Mesodermal cell (in vitro differentiated cells): ENCODE measurements around the gene CDKN2D.
"Not testable (repeated sequence)": the region's sequence is repeated elsewhere in the genome, so short reads cannot be mapped to it uniquely, and the experiment has no call there.

Experiments
- H3K27ac ChIP-seq: 2 replicates; pipeline ENCODE4 v1.7.0; 2013; ENCODE audit warnings: mild to moderate bottlenecking, low read depth, low read length, moderate library complexity; ENCODE audit not compliant: severe bottlenecking
- H3K36me3 ChIP-seq: 2 replicates; pipeline ENCODE4 v1.7.1; 2013; ENCODE audit warnings: mild to moderate bottlenecking, low read length, moderate library complexity; ENCODE audit not compliant: control insufficient read depth, insufficient read depth
- H3K4me1 ChIP-seq: one replicate; pipeline ENCODE4 v1.7.1; 2013; ENCODE audit warnings: mild to moderate bottlenecking, low read length; ENCODE audit not compliant: insufficient read depth, control insufficient read depth, poor library complexity, severe bottlenecking
- H3K4me3 ChIP-seq: 2 replicates; pipeline ENCODE4 v1.7.0; 2013; ENCODE audit warnings: low read length, control low read depth, mild to moderate bottlenecking; ENCODE audit not compliant: insufficient read depth, poor library complexity, severe bottlenecking; ENCODE audit errors: extremely low read depth
- H3K9me3 ChIP-seq: 2 replicates; pipeline ENCODE4 v1.7.1; 2013; ENCODE audit warnings: mild to moderate bottlenecking, low read length, moderate library complexity; ENCODE audit not compliant: control insufficient read depth
- WGBS, 2 experiments: methylation state at CpG; one replicate each; pipeline ENCODE4 v1.1.5; 2013; ENCODE audit warnings: missing lambda C conversion rate in 2 of 2; ENCODE audit not compliant: insufficient coverage in 2 of 2; 5-methylcytosine and 5-hydroxymethylcytosine counted together

Gene CDKN2D

DNA sequence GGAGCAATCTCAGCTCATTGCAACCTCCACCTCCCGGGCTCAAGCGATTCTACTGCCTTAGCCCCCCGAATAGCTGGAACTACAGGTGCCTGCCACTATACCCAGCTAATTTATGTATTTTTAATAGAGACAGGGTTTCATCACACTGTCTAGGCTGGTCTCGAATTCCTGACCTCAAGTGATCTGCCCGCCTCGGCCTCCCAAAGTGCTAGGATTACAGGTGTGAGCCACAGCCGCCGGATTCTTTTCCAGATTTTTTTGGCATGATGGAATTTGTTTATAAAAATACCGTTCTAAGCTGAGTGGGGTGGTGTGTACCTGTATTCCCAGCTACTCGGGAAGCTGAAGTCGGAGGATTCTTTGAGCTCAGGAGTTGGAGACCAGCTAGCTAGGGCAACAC is 31.1 kb downstream of the CDKN2D start:
- Histone ChIP-seq H3K27ac (no peak overlapping the region), H3K4me1 (no peaks in the 10 kb centered on the region), H3K9me3 (no peaks in the 10 kb centered on the region), H3K4me3 (no peak overlapping the region), H3K36me3 (no peaks in the 10 kb centered on the region)
- WGBS, 2 experiments, result 82% methylated on average over 6 to 9 of the region's 11 CpGs

DNA sequence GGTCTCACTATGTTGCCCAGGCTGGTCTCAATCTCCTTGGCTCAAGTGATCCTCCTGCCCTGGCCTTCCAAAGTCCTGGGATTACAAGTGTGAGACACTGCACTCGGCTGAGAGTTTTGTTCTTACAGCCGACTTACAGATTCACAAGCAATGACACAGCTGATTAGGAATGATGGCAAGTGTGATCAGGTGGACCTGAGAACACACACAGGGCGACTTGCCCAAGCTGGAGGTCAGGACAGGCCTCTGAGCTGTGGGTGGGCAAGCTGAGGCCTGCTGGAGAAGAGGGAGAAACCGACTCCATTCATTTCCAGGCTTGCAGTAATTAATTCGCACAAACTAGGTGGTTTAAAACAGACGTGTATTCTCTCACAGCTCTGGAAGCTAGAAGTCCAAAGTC is 33.2 kb downstream of the CDKN2D start:
- 86 to 94% methylated on average over 5 to 6 of the region's 6 CpGs for WGBS, 2 experiments
- Histone ChIP-seq H3K4me1 (no peaks in the 10 kb centered on the region), H3K4me3 (no peak overlapping the region), H3K27ac (no peak overlapping the region), H3K9me3 (no peaks in the 10 kb centered on the region), H3K36me3 (no peaks in the 10 kb centered on the region)

DNA sequence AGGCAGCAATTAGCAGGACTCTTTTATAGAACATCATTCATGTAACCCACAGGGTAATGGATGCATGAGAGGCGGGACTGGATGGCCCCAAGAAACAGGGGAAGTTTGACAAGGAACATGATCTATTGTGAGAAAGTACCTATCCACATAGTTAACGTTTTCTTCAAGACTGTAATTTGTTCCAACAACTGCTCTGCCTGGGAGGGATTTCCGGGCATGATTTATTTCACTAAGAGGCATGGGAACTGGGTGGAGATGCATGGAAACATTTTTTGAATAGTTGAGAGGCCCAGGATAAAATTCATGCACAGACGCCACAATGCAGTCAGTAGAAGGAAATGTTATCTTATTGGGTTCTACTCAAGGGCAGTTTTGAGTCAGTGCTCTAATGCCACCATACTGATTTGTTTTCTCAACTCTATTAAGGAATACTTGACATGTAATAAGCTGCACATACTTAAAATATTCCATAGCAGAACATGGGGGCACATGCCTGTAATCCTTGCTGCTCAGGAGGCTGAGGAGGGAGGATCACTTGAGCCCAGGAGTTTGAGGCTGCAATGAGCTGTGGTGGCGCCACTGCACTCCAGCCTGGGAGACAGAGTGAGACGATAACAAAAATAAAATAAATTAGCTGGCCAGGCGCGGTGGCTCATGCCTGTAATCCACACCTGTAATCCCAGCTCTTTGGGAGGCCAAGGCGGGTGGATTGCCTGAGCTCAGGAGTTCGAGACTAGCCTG is 35.0 kb downstream of the CDKN2D start:
- Histone ChIP-seq H3K4me1 (no peaks in the 10 kb centered on the region), H3K9me3 (no peaks in the 10 kb centered on the region), H3K27ac (no peak overlapping the region), H3K36me3 (no peaks in the 10 kb centered on the region), H3K4me3 (no peak overlapping the region)
- WGBS, 2 experiments, result 84 to 89% methylated on average over 8 of the region's 10 CpGs

DNA sequence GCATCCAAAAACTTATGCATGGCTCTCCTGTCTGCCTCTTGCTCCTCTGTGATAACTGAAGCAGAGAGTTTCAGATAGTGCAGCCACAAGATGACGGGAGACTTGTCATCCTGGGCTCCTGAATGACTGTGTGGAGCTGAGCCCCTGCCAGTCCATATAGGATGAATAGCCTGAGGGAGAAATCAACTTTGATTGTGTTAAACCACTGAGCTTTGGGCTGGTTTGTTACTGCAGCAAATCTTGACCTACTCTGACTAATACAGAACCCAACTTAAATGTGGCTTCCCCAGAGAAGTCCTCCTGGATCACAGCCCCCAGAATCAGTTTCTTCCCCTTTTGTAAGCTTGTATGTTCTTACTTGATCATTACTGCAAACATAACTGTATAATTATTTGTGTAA is 36.3 kb downstream of the CDKN2D start:
- Histone ChIP-seq H3K4me1 (no peaks in the 10 kb centered on the region), H3K4me3 (no peak overlapping the region), H3K36me3 (no peaks in the 10 kb centered on the region), H3K27ac (no peak overlapping the region), H3K9me3 (no peaks in the 10 kb centered on the region)
- 100% methylated on average over 1 of the region's 1 CpG; no CpG with 5 or more reads in 1 of the 2 experiments for WGBS, 2 experiments

DNA sequence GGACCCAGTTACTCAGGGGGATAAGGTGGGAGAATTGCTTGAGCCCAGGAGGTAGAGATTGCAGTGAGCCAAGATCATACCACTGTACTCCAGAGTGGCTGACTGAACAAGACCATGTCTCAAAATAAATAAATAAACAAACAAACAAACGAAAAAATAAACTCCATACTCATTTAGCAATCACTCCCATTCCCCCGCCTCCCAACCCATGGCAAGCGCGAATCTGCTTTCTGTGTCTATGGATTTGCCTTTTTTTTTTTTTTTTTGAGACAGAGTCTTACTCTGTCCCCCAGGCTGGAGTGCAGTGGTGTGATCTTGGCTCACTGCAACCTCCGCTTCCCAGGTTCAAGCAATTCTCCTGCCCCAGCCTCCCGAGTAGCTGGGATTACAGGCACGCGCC is 41.9 kb downstream of the CDKN2D start:
- not testable (repeated sequence) for H3K27ac ChIP-seq, H3K9me3 ChIP-seq, H3K4me1 ChIP-seq, H3K4me3 ChIP-seq, H3K36me3 ChIP-seq
- 80 to 86% methylated on average over 3 to 5 of the region's 8 CpGs for WGBS, 2 experiments

DNA sequence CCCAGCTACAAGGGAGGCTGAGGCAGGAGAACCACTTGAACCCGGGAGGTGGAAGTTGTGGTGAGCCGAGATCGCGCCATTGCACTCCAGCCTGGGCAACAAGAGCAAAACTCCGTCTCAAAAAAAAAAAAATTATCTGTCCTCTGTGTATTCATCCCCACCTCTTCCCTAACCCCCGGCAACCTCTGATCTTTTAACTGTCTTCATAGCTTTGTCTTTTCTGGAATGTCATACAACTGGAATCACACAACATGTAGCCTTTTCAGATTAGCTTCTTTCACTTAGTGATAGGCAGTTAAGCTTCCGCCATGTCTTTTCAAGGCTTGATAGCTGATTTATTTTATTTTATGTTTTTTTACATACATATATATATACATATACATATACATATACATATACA is 43.1 kb downstream of the CDKN2D start:
- H3K4me3 ChIP-seq, result no peak overlapping the region
- 91 to 96% methylated on average over 6 of the region's 7 CpGs for WGBS, 2 experiments
- no peaks in the 10 kb centered on the region for H3K9me3 ChIP-seq
- no peaks in the 10 kb centered on the region for H3K4me1 ChIP-seq
- no peaks in the 10 kb centered on the region for H3K36me3 ChIP-seq
- H3K27ac ChIP-seq, result no peak overlapping the region

- Histone ChIP-seq H3K4me1 (no peaks in the 10 kb centered on the region), H3K36me3 (no peaks in the 10 kb centered on the region), H3K9me3 (no peaks in the 10 kb centered on the region), H3K4me3 (no peak overlapping the region), H3K27ac (no peak overlapping the region)
- WGBS, 2 experiments, result 71 to 93% methylated on average over 1 of the region's 3 CpGs
These were observed 45.6 kb downstream of the CDKN2D start for GRCh38 chr19:10523135-10523636.

DNA sequence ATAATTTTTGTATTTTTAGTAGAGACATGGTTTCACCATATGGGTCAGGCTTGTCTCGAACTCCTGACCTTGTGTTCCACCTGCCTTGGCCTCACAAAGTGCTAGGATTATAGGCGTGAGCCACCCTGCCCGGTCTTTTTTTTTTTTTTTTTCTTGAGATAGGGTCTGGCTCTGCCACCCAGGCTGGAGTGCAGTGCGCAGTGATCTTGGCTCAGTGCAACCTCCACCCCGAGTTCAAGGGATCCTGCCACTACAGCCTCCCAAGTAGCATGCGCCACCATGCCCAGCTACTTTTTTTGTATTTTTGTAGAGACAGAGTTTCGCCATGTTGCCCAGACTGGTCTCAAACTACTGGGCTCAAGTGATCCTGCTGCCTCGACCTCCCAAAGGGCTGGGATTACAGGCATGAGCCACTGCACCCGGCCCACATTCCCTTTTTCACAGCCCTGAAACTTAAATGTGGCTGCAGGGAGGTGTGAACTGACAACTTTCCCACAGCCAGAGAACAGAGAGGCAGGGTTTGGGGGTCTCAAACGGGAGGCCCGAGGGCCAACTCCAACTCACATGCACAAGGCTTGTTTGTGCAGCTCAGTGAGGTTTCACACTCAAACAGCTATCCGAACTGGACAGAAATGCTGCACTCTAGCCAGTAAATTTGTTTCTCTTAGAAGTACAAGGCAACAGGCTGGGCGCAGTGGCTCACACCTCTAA is 47.2 kb downstream of the CDKN2D start:
- Histone ChIP-seq H3K4me1 (peaks cover 5% of the 10 kb centered on the region), H3K9me3 (no peaks in the 10 kb centered on the region), H3K4me3 (no peak overlapping the region), H3K36me3 (no peaks in the 10 kb centered on the region), H3K27ac (no peak overlapping the region)
- 87 to 89% methylated on average over 10 to 11 of the region's 13 CpGs for WGBS, 2 experiments

DNA sequence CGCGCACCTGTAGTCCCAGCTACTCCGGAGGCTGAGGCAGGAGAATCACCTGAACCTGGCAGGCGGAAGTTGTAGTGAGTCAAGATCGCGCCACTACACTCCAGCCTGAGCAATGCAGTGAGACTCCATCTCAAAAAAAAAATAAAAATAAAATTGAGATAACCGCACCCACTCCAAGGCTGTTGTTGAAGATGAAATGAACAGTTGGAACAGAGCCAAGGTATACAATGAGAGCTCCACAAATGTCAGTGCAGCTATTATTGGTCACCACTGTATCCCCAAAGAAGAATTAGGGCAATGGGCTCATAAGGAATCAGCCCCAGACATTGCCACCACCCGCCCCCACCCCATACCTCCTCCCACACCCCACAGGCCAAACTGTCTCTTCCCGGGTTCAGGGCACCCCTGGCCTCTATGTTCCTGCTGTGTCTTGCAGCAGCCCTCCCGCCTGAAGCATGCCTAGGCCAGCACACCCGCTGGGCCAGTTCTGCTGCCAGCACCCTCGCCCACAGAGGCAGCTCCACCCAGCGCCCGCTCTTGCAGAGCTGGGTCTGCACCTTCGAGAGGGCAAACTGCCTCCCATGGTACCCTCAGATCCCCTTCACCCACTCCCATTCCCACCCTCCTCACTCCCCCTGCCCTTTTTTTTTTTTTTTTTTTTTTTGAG is 48.0 kb downstream of the CDKN2D start:
- 89 to 99% methylated on average over 8 to 9 of the region's 15 CpGs for WGBS, 2 experiments
- H3K4me3 ChIP-seq, result no peak overlapping the region
- H3K36me3 ChIP-seq, result no peaks in the 10 kb centered on the region
- H3K9me3 ChIP-seq, result no peaks in the 10 kb centered on the region
- H3K27ac ChIP-seq, result no peak overlapping the region
- H3K4me1 ChIP-seq, result peaks cover 7% of the 10 kb centered on the region

DNA sequence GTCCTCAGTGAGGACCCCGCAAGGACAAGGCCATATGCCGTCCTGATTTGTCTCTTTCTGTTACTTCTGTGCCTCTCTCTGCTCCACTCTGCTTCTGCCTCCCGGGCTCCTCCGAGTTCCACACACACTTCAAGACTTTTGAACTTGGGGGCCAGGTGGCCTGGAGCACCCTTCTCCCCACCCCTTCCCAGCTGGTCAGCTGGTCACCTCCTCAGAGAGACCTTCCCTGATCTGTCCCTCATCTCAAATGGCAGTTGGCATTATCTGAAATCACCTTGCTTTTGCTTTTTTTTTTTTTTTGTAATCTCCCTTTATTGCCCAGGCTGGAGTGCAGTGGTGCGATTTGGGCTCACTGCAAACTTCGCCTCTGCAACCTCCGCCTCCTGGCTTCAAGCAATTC is 49.4 kb downstream of the CDKN2D start:
- H3K9me3 ChIP-seq, result no peaks in the 10 kb centered on the region
- no peak overlapping the region for H3K27ac ChIP-seq
- peaks cover 7% of the 10 kb centered on the region for H3K4me1 ChIP-seq
- 87% methylated on average over 7 of the region's 7 CpGs for WGBS, 2 experiments
- no peak overlapping the region for H3K4me3 ChIP-seq
- H3K36me3 ChIP-seq, result no peaks in the 10 kb centered on the region
